PC-3 (cell line): Measurements from ENCODE around the gene ATXN10. TPM values are rescaled to one million over a fixed set of nuclear protein-coding genes. Genes with fewer than 3 reads are reported as not detected.

Source experiments
- ATAC-seq: fragments of 200-7000 bp; cut with Tn5 transposase; 2 replicates; pipeline ENCODE4 v1.9.1; 2020; ENCODE audit warnings: mild to moderate bottlenecking, moderate library complexity
- BruUV-seq: library from RNA; stranded (reverse); fragments of 400-500 nt; replicated peaks from 2 replicates; lab custom pipeline; 2021; lab: Mats Ljungman, UMichigan
- CTCF ChIA-PET: fragments of 300-600 bp; sonication (Branson Sonifier 250); formaldehyde crosslinking; loops from one replicate; lab custom pipeline; 2022; ENCODE audit warnings: antibody characterized with exemption; lab: Charles Lee
- POLR2A ChIA-PET: fragments of 300-600 bp; sonication (Branson Sonifier 250); formaldehyde crosslinking; loops from one replicate; lab custom pipeline; 2022; ENCODE audit warnings: antibody characterized with exemption; ENCODE audit not compliant: unreplicated experiment; lab: Charles Lee
- DNase-seq: peaks from one replicate; pipeline ENCODE4 v3.0.0-alpha.2; 2015
- H2AFZ ChIP-seq: fragments of 300-600 bp; sonication (generic); 2 replicates; pipeline ENCODE4 v1.6.0; 2016; ENCODE audit warnings: antibody characterized with exemption, low read length
- H3F3A ChIP-seq: fragments of 300-600 bp; sonication (generic); one replicate; pipeline ENCODE4 v1.6.0; 2017; ENCODE audit warnings: antibody characterized with exemption, low read length, control low read depth, mild to moderate bottlenecking; ENCODE audit not compliant: unreplicated experiment
- H3K27ac ChIP-seq: fragments of 300-600 bp; sonication (generic); 2 replicates; pipeline ENCODE4 v1.5.1; 2016; ENCODE audit warnings: mild to moderate bottlenecking, low read length
- H3K27me3 ChIP-seq: fragments of 300-600 bp; sonication (generic); 2 replicates; pipeline ENCODE4 v1.6.1; 2016; ENCODE audit warnings: low read length, mixed read lengths
- H3K36me3 ChIP-seq: fragments of 300-600 bp; sonication (generic); 2 replicates; pipeline ENCODE4 v1.6.1; 2016; ENCODE audit warnings: low read depth, mixed run types, low read length, mixed read lengths
- H3K4me1 ChIP-seq: fragments of 300-600 bp; sonication (generic); 2 replicates; pipeline ENCODE4 v1.5.1; 2016; ENCODE audit warnings: low read length; ENCODE audit not compliant: insufficient read depth
- H3K4me2 ChIP-seq: fragments of 300-600 bp; sonication (generic); 2 replicates; pipeline ENCODE4 v1.6.0; 2016; ENCODE audit warnings: low read length
- H3K4me3 ChIP-seq: fragments of 300-600 bp; sonication (generic); 2 replicates; pipeline ENCODE4 v1.5.1; 2016; ENCODE audit warnings: mild to moderate bottlenecking, low read length, mixed read lengths
- H3K79me2 ChIP-seq: fragments of 300-600 bp; sonication (generic); 2 replicates; pipeline ENCODE4 v1.6.1; 2017; ENCODE audit warnings: low read length, mixed read lengths
- H3K9ac ChIP-seq: fragments of 300-600 bp; sonication (generic); 2 replicates; pipeline ENCODE4 v1.6.0; 2016; ENCODE audit warnings: mild to moderate bottlenecking, low read length
- H3K9me2 ChIP-seq: fragments of 300-600 bp; sonication (generic); replicated peaks from 2 replicates; pipeline ENCODE4 v1.6.1; 2016; ENCODE audit warnings: mixed run types, low read length, mixed read lengths
- H3K9me3 ChIP-seq: fragments of 300-600 bp; sonication (generic); 2 replicates; pipeline ENCODE4 v1.6.1; 2016; ENCODE audit warnings: low read length, mixed read lengths
- H4K20me1 ChIP-seq: fragments of 300-600 bp; sonication (generic); 2 replicates; pipeline ENCODE4 v1.6.1; 2016; ENCODE audit warnings: low read length, mixed read lengths
- EZH2 ChIP-seq: fragments of 300-600 bp; sonication (generic); IDR thresholded peaks from one replicate; pipeline ENCODE4 v1.6.1; 2017; ENCODE audit warnings: antibody characterized with exemption, mild to moderate bottlenecking, low read length; ENCODE audit not compliant: unreplicated experiment
- EZH2phosphoT487 ChIP-seq: fragments of 300-600 bp; sonication (generic); IDR thresholded peaks from 2 replicates; pipeline ENCODE4 v1.6.1; 2018; ENCODE audit warnings: mild to moderate bottlenecking, antibody characterized with exemption, low read length, borderline replicate concordance
- intact Hi-C: fragments of 100-400 bp; cut with micrococcal nuclease; formaldehyde crosslinking; loops from 2 replicates; pipeline ENCODE4 v1.9.0; 2023
- total RNA-seq: library from RNA; depleted of rRNA; stranded (reverse); fragments of >200 nt; gene quantifications from 2 replicates; pipeline ENCODE4 v1.2.3, GENCODE V29; 2014
- TF ChIP-seq, protein P1 (sequence below): fragments of 300-600 bp; sonication (generic); conservative IDR thresholded peaks from 2 replicates; pipeline ENCODE4 v1.5.1; 2017; ENCODE audit warnings: antibody characterized with exemption, low read depth, mild to moderate bottlenecking, low read length

The ATXN10 gene
- total RNA-seq, 1 experiment from 2014 or later = 40.6 TPM

DNA sequence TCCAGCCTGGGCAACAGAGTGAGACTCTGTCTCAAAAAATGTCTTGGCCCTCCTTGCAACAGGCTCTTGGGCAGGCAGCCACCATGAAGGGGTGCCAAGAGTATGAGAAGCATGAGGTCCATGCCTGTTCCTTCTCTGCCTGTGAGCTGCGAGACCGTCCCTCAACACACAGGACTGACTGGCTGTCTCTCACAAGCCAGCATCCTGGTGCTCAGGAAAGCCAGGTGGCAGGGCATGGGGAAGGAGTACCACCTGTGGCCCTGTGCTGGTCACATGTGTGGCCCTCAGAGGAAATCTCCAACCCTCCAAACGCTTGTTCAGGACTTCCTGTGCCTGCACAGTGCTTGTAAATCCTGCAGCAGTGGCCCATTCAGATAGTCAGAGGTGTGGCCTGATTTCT is 83.2 kb downstream of the ATXN10 start:
- no TSS peak for BruUV-seq
- no peaks in the 10 kb centered on the region for H3K9me3 ChIP-seq
- no peak overlapping the region for H3K4me3 ChIP-seq
- H3K9me2 ChIP-seq = no peaks in the 10 kb centered on the region
- no peak overlapping the region for H2AFZ ChIP-seq
- no peaks in the 10 kb centered on the region for H3F3A ChIP-seq
- H3K4me2 ChIP-seq = no peak overlapping the region
- H3K27me3 ChIP-seq = no peaks in the 10 kb centered on the region
- ATAC-seq (no peak), DNase-seq (no peak)
- intact Hi-C loops = no loop called here
- H3K4me1 ChIP-seq = peaks cover 3% of the 10 kb centered on the region; the same call in 1 of the 2 replicates
- no peak overlapping the region for H3K9ac ChIP-seq
- no peaks in the 10 kb centered on the region for H3K79me2 ChIP-seq
- POLR2A ChIA-PET = no interaction called here
- H3K27ac ChIP-seq = no peak overlapping the region
- H4K20me1 ChIP-seq = no peaks in the 10 kb centered on the region
- TF ChIP-seq EZH2 = no peak
- TF ChIP-seq, protein P1, sequence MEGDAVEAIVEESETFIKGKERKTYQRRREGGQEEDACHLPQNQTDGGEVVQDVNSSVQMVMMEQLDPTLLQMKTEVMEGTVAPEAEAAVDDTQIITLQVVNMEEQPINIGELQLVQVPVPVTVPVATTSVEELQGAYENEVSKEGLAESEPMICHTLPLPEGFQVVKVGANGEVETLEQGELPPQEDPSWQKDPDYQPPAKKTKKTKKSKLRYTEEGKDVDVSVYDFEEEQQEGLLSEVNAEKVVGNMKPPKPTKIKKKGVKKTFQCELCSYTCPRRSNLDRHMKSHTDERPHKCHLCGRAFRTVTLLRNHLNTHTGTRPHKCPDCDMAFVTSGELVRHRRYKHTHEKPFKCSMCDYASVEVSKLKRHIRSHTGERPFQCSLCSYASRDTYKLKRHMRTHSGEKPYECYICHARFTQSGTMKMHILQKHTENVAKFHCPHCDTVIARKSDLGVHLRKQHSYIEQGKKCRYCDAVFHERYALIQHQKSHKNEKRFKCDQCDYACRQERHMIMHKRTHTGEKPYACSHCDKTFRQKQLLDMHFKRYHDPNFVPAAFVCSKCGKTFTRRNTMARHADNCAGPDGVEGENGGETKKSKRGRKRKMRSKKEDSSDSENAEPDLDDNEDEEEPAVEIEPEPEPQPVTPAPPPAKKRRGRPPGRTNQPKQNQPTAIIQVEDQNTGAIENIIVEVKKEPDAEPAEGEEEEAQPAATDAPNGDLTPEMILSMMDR = no peak
- TF ChIP-seq EZH2phosphoT487 = no peak
- CTCF ChIA-PET = no interaction called here
- no peaks in the 10 kb centered on the region; the same call in 1 of the 2 replicates for H3K36me3 ChIP-seq

DNA sequence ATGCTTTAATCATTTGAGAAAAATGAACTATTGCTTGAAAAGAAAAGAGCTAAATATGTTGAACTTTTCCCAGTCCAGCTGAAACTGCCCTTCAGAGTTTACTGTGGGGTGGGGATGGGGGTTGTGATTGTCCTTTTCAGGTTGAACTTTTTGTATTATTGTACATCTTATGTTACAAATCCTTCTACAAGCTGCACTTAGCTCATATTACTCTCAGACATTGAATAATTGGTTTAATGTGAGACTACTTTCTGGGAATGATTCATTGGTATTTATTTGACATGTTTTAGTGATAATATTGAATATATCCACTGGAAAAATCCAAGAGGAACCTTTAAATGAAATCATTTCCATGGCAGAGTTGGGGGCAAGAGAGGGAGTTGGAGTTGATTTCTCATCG is 84.9 kb downstream of the ATXN10 start:
- Histone ChIP-seq H3K4me3 (no peak overlapping the region), H3K36me3 (no peaks in the 10 kb centered on the region; the same call in 1 of the 2 replicates), H3K4me1 (peaks cover 3% of the 10 kb centered on the region; the same call in 1 of the 2 replicates), H2AFZ (no peak overlapping the region), H3K4me2 (no peak overlapping the region), H3K27me3 (no peaks in the 10 kb centered on the region), H3F3A (no peaks in the 10 kb centered on the region), H3K9ac (no peak overlapping the region), H3K79me2 (no peaks in the 10 kb centered on the region), H3K27ac (no peak overlapping the region), H3K9me3 (no peaks in the 10 kb centered on the region), H3K9me2 (no peaks in the 10 kb centered on the region), H4K20me1 (no peaks in the 10 kb centered on the region)
- ChIA-PET POLR2A (interaction anchor here (0.6 kb wide), 1 partner anchor 156 kb away, joined by 3 read pairs; no protein-coding TSS in a partner anchor), CTCF (no interaction called here)
- DNase-seq (no peak), ATAC-seq (no peak)
- TF ChIP-seq, protein P1 = no peak
- no peak for TF ChIP-seq EZH2phosphoT487
- intact Hi-C loops = no loop called here
- BruUV-seq = no TSS peak

GRCh38 chr22:45757068-45757467 is 85.4 kb downstream of the ATXN10 start:
- Histone ChIP-seq H3K9me3 (no peaks in the 10 kb centered on the region), H3K4me2 (no peak overlapping the region), H3F3A (no peaks in the 10 kb centered on the region), H3K9ac (no peak overlapping the region), H3K27me3 (no peaks in the 10 kb centered on the region), H3K79me2 (no peaks in the 10 kb centered on the region), H4K20me1 (no peaks in the 10 kb centered on the region), H3K4me3 (no peak overlapping the region), H3K27ac (no peak overlapping the region), H3K4me1 (peaks cover 3% of the 10 kb centered on the region; the same call in 1 of the 2 replicates), H3K36me3 (no peaks in the 10 kb centered on the region; the same call in 1 of the 2 replicates), H3K9me2 (no peaks in the 10 kb centered on the region), H2AFZ (no peak overlapping the region)
- no TSS peak for BruUV-seq
- ChIA-PET CTCF (no interaction called here), POLR2A (no interaction called here)
- intact Hi-C loops = no loop called here
- no peak for ATAC-seq
- TF ChIP-seq, protein P1 = no peak
- TF ChIP-seq EZH2 = no peak
- TF ChIP-seq EZH2phosphoT487 = no peak
- no peak for DNase-seq
